ENCODE data around the gene CPA1. TPM values are rescaled to one million over a fixed set of nuclear protein-coding genes. Genes with fewer than 3 reads are reported as not detected.

The CPA1 gene
- total and polyA plus RNA-seq, 4 donors, result 0.31 to 12.5 (median 0.73) TPM

- peak in 2 of 3 donors; percentile 37 to 50 for DNase-seq
- Histone ChIP-seq H3K27me3 (ENCODE audit: control insufficient read depth in 3 of 3, insufficient read depth in 3 of 3, low read length in 2 of 3) (no peaks in the 10 kb centered on the region), H3K27ac (ENCODE audit: low read depth in 1 of 2, low read length in 1 of 2) (no peak overlapping the region), H3K9ac (ENCODE audit: insufficient read depth in 1 of 2, low read length in 2 of 2) (no peak overlapping the region), H3K4me3 (no peak overlapping the region), H3K4me1 (ENCODE audit: control insufficient read depth in 5 of 5, insufficient read depth in 5 of 5, low read length in 5 of 5) (peaks cover 0 to 29% (median 15%) of the 10 kb centered on the region in 5 donors), H3K36me3 (ENCODE audit: control insufficient read depth in 4 of 4, insufficient read depth in 4 of 4, low read length in 4 of 4) (no peaks in the 10 kb centered on the region), H3K9me3 (ENCODE audit: control insufficient read depth in 4 of 4, insufficient read depth in 3 of 4, low read length in 3 of 4) (peaks cover 0 to under 1% (median 0%) of the 10 kb centered on the region in 4 donors)
- ATAC-seq (ENCODE audit: insufficient read depth, low FRiP score), result no peak
- no peak for TF ChIP-seq CTCF (IDR thresholded peaks at IDR 0.05; ENCODE audit: control extremely low read depth, extremely low read depth)
- WGBS, 2 donors, result 83 to 84% methylated on average over 15 of the region's 15 CpGs
Observed at GRCh38 chr7:130365511-130366441, 14.5 kb upstream of the CPA1 start.

GRCh38 chr7:130366564-130366963 is 13.7 kb upstream of the CPA1 start:
- TF ChIP-seq CTCF (IDR thresholded peaks at IDR 0.05; ENCODE audit: control extremely low read depth, extremely low read depth), result no peak
- Histone ChIP-seq H3K36me3 (ENCODE audit: control insufficient read depth in 4 of 4, insufficient read depth in 4 of 4, low read length in 4 of 4) (no peaks in the 10 kb centered on the region), H3K4me1 (ENCODE audit: control insufficient read depth in 5 of 5, insufficient read depth in 5 of 5, low read length in 5 of 5) (peaks cover 0 to 37% (median 18%) of the 10 kb centered on the region in 5 donors), H3K27me3 (ENCODE audit: control insufficient read depth in 3 of 3, insufficient read depth in 3 of 3, low read length in 2 of 3) (no peaks in the 10 kb centered on the region), H3K9ac (ENCODE audit: insufficient read depth in 1 of 2, low read length in 2 of 2) (no peak overlapping the region), H3K9me3 (ENCODE audit: control insufficient read depth in 4 of 4, insufficient read depth in 3 of 4, low read length in 3 of 4) (no peaks in the 10 kb centered on the region), H3K4me3 (no peak overlapping the region), H3K27ac (ENCODE audit: low read depth in 1 of 2, low read length in 1 of 2) (no peak overlapping the region)
- 91 to 93% methylated on average over 6 of the region's 6 CpGs for WGBS, 2 donors
- DNase-seq, result no peak
- no peak for ATAC-seq (ENCODE audit: insufficient read depth, low FRiP score)

GRCh38 chr7:130367088-130367755 is 13.1 kb upstream of the CPA1 start:
- H3K36me3 ChIP-seq (ENCODE audit: control insufficient read depth in 4 of 4, insufficient read depth in 4 of 4, low read length in 4 of 4), result no peaks in the 10 kb centered on the region
- H3K4me3 ChIP-seq, result no peak overlapping the region
- H3K9me3 ChIP-seq (ENCODE audit: control insufficient read depth in 4 of 4, insufficient read depth in 3 of 4, low read length in 3 of 4), result no peaks in the 10 kb centered on the region
- H3K27me3 ChIP-seq (ENCODE audit: control insufficient read depth in 3 of 3, insufficient read depth in 3 of 3, low read length in 2 of 3), result no peaks in the 10 kb centered on the region
- no peak overlapping the region for H3K9ac ChIP-seq (ENCODE audit: insufficient read depth in 1 of 2, low read length in 2 of 2)
- peaks cover 0 to 44% (median 20%) of the 10 kb centered on the region in 5 donors for H3K4me1 ChIP-seq (ENCODE audit: control insufficient read depth in 5 of 5, insufficient read depth in 5 of 5, low read length in 5 of 5)
- WGBS, 2 donors, result 88 to 94% methylated on average over 13 of the region's 13 CpGs
- no peak for TF ChIP-seq CTCF (IDR thresholded peaks at IDR 0.05; ENCODE audit: control extremely low read depth, extremely low read depth)
- no peak for DNase-seq
- no peak overlapping the region for H3K27ac ChIP-seq (ENCODE audit: low read depth in 1 of 2, low read length in 1 of 2)
- no peak for ATAC-seq (ENCODE audit: insufficient read depth, low FRiP score)
